ENCODE data around the gene ORM1.
"Not testable (repeated sequence)": the region's sequence is repeated elsewhere in the genome, so short reads cannot be mapped to it uniquely, and the experiment has no call there.

The ORM1 gene

DNA sequence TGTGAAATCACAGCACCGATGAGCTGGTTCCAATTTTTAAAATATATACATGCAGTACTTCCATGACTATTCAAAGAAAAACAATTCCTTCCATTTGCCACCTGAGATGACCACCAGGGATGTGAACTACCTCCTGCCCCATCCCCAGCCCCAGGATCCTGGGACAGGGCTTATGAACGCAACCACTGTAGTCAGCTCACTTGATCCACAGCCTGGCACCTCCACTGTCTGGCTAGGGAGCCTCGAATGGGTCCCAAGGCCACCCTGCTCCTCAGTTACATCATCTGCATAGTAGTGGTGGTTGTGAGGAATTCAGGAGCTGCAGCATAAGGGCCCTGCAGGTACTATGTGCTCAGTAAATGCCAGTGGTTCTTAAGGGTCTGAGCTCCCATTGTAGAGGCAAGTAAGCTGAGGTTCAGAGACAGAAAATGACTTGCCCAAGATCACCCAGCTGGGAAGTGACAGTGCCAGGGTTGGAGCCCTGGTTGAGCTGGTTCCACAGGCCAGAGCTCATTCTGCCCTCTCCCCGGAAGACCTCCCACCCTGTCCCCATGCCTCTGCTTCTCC lies 9.7 kb downstream of the ORM1 start:
- H3K4me2 ChIP-seq (ENCODE audit: low read length); H3K9ac ChIP-seq (ENCODE audit: low read depth, low read length); H3K9me3 ChIP-seq (replicated peaks; ENCODE audit: low read length); H3K4me1 ChIP-seq (ENCODE audit: control insufficient read depth, insufficient read depth, low read length); H3K4me3 ChIP-seq (ENCODE audit: low read length); H3K36me3 ChIP-seq (ENCODE audit: insufficient read depth, low read length): not testable (repeated sequence)
- H3K27me3 ChIP-seq (ENCODE audit: control insufficient read depth, insufficient read depth, low read length), result peaks cover 19% of the 10 kb centered on the region

DNA sequence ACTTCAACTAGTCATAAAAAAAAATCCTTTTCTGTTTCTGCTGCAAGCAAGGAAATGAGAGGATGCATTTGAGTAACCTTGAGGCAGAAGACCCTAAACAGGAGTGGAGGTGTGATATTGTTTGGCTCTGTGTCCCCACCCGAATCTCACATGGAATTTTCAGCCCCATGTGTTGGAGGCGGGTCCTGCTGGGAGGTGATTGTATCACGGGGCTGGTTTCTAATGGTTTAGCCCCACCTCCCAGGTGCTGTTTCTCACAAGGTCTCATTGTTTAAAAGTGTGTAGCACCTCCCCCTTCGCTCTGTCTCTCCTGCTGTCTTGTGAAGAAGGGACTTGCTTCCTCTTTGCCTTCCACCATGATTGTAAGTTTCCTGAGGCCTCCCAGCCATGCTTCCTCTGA lies 10.8 kb downstream of the ORM1 start:
- Histone ChIP-seq H3K27me3 (ENCODE audit: control insufficient read depth, insufficient read depth, low read length) (peaks cover 15% of the 10 kb centered on the region), H3K36me3 (ENCODE audit: insufficient read depth, low read length) (peaks cover 15% of the 10 kb centered on the region)
- H3K9me3 ChIP-seq (replicated peaks; ENCODE audit: low read length); H3K4me1 ChIP-seq (ENCODE audit: control insufficient read depth, insufficient read depth, low read length); H3K9ac ChIP-seq (ENCODE audit: low read depth, low read length); H3K4me3 ChIP-seq (ENCODE audit: low read length); H3K4me2 ChIP-seq (ENCODE audit: low read length): not testable (repeated sequence)

DNA sequence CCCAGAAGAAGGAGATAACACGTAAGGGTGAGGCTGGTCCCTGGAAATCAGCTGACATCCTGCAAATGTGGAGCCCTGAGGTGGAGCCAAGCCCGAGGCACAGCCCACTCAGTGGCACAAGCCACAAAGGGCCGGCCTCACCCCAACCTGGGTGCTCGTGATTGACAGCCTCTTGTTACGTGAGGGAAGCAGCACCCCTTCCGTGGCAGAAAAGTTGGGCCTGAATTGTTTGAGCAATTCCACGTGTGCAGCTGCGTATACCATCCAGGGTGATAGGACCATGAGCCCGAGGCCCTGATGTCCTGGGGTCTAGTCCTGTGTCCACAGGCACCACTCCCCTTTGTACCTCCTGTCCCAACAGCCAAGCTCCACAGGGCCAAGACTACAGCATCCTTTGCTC lies 11.6 kb downstream of the ORM1 start:
- Histone ChIP-seq H3K4me1 (ENCODE audit: control insufficient read depth, insufficient read depth, low read length) (no peaks in the 10 kb centered on the region), H3K9ac (ENCODE audit: low read depth, low read length) (no peak overlapping the region), H3K4me2 (ENCODE audit: low read length) (no peak overlapping the region), H3K9me3 (replicated peaks; ENCODE audit: low read length) (no peaks in the 10 kb centered on the region), H3K4me3 (ENCODE audit: low read length) (no peak overlapping the region), H3K36me3 (ENCODE audit: insufficient read depth, low read length) (peaks cover 18% of the 10 kb centered on the region), H3K27me3 (ENCODE audit: control insufficient read depth, insufficient read depth, low read length) (peaks cover 15% of the 10 kb centered on the region)

DNA sequence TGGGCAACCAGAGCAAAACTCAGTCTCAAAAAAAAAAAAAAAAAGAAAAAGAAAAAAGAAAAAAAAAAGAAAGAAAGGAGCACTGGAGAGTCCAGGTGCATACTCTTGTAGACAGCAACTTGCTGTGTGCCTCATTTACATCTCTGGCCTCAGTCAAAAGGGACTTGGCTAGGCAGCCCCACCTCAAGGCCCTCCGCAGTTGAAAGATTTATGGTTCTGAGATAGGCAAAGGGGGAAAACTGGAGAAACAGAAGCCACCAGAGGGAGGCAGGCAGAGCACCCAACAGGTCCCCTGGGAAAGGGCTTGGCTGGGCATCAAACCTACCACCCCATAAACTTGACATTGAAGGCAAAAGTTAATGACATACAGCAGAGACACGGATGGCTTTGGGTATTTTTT lies 12.8 kb downstream of the ORM1 start:
- H3K27me3 ChIP-seq (ENCODE audit: control insufficient read depth, insufficient read depth, low read length), result peaks cover 13% of the 10 kb centered on the region
- H3K4me2 ChIP-seq (ENCODE audit: low read length), result no peak overlapping the region
- H3K9ac ChIP-seq (ENCODE audit: low read depth, low read length), result no peak overlapping the region
- no peak overlapping the region for H3K4me3 ChIP-seq (ENCODE audit: low read length)
- H3K4me1 ChIP-seq (ENCODE audit: control insufficient read depth, insufficient read depth, low read length), result no peaks in the 10 kb centered on the region
- no peaks in the 10 kb centered on the region for H3K9me3 ChIP-seq (replicated peaks; ENCODE audit: low read length)
- H3K36me3 ChIP-seq (ENCODE audit: insufficient read depth, low read length), result peaks cover 24% of the 10 kb centered on the region

DNA sequence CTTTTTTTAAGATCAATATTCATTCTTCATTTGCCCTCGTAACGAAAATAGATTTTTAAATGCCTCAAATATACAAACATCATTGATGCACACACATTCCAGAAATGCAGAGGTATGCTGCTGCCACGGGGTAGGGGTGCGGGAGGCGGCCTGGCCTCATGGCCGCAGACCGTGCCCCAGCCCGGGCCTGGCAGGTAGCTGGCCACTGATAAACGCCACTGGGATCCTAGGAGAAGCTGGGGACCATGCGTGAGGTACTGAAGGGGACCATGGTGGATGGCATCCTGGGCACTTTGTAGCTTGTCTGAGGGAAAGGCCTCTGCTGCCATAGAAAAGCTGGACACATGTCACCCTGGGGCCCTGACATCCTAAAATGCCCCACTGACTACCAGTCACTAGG lies 13.3 kb downstream of the ORM1 start:
- peaks cover 25% of the 10 kb centered on the region for H3K36me3 ChIP-seq (ENCODE audit: insufficient read depth, low read length)
- no peak overlapping the region for H3K4me2 ChIP-seq (ENCODE audit: low read length)
- H3K4me3 ChIP-seq (ENCODE audit: low read length), result no peak overlapping the region
- H3K27me3 ChIP-seq (ENCODE audit: control insufficient read depth, insufficient read depth, low read length), result peaks cover 10% of the 10 kb centered on the region
- no peak overlapping the region for H3K9ac ChIP-seq (ENCODE audit: low read depth, low read length)
- no peaks in the 10 kb centered on the region for H3K9me3 ChIP-seq (replicated peaks; ENCODE audit: low read length)
- H3K4me1 ChIP-seq (ENCODE audit: control insufficient read depth, insufficient read depth, low read length), result no peaks in the 10 kb centered on the region

DNA sequence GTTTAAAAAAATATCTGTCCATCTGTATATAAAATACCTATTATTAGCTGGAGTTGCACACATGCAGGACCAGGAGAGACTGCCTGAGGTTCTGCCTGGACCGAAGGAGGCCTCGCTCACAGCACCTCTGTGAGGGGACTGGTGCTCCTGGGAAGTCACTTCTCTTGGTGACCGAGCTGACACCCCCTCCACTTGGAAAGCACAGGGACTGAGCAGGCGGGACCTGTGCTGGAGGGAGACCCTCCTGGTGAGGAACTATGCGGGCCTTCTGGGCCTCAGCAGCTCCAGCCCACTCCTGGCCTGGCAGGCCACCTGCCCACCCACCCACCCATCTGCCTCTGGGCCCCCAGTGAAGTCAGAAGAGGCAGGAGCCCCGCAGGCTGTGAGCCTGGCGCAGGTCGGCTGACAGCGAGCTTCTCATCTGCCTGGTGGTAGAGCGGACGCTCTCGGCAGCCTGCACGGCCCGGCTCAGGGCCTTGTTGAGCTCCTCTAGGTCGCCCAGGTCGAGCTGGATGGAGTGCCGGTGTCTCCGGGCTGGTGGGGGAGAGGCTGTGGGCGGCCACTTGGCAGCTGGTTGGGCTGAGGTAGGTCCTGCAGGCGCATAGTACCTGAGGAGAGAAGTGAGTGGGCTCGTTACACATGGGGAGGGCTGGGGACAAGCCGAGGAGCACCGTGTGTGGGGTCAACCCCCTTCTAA lies 13.9 kb downstream of the ORM1 start:
- Histone ChIP-seq H3K4me1 (ENCODE audit: control insufficient read depth, insufficient read depth, low read length) (no peaks in the 10 kb centered on the region), H3K4me2 (ENCODE audit: low read length) (no peak overlapping the region), H3K36me3 (ENCODE audit: insufficient read depth, low read length) (peaks cover 30% of the 10 kb centered on the region), H3K27me3 (ENCODE audit: control insufficient read depth, insufficient read depth, low read length) (peaks cover 7% of the 10 kb centered on the region), H3K9me3 (replicated peaks; ENCODE audit: low read length) (no peaks in the 10 kb centered on the region), H3K4me3 (ENCODE audit: low read length) (no peak overlapping the region), H3K9ac (ENCODE audit: low read depth, low read length) (no peak overlapping the region)

DNA sequence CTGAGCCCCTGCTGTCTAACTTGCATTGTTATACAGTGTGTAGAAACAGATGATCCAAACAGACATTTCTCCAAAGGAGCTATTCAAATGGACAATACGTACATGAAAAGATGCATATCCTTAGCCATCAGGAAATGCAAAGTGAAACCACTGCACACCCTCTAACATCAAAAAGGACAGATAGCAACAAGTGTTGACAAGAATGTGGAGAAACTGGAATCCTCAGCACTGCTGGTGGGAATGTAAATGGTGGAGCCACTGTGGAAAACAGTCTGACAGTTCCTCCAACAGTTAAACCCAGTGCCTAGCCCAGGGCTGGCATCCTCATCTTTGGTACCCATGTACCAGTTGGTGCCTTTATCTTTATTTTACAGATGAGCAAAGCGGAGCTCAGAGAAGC lies 15.3 kb downstream of the ORM1 start:
- H3K4me2 ChIP-seq (ENCODE audit: low read length), result no peak overlapping the region
- no peaks in the 10 kb centered on the region for H3K9me3 ChIP-seq (replicated peaks; ENCODE audit: low read length)
- no peaks in the 10 kb centered on the region for H3K4me1 ChIP-seq (ENCODE audit: control insufficient read depth, insufficient read depth, low read length)
- no peak overlapping the region for H3K9ac ChIP-seq (ENCODE audit: low read depth, low read length)
- no peaks in the 10 kb centered on the region for H3K27me3 ChIP-seq (ENCODE audit: control insufficient read depth, insufficient read depth, low read length)
- no peak overlapping the region for H3K4me3 ChIP-seq (ENCODE audit: low read length)
- peaks cover 33% of the 10 kb centered on the region for H3K36me3 ChIP-seq (ENCODE audit: insufficient read depth, low read length)

DNA sequence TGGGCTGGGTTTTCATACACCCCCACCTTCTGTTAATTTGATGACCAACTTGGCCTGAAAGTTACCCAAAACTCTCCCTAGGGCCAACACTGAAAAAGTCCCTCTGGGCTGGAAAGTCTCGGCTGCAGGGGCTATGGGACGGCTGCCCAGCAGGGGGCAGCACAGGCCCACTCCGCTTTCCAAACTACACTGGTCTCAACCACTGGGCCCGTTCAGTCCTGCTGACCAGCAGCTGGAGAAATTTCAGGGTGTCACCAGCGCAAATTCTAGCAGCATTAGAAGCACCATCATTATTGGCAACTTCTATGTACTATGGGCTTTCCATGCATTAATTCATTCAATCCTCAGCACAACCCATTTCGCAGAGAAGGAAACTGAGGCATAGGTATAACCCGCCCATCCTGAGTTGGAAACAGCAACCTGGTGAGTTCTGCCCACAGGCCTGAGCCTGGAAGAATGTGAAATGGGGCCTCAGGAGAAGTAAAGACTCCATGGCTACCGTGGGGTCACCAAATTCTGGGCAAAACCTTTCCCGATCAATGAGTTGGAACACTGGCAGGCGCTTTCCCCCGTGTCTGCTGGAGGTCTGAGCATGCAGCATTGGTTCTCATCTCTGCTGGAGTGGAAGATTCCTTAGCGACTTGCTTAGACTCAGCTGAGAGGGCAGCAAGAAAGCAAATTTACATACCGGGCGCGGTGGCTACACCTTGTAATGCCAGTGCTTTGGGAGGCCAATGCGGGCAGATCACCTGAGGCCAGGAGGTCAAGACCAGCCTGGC lies 16.4 kb downstream of the ORM1 start:
- Histone ChIP-seq H3K9me3 (replicated peaks; ENCODE audit: low read length) (no peaks in the 10 kb centered on the region), H3K4me3 (ENCODE audit: low read length) (no peak overlapping the region), H3K4me2 (ENCODE audit: low read length) (no peak overlapping the region), H3K27me3 (ENCODE audit: control insufficient read depth, insufficient read depth, low read length) (no peaks in the 10 kb centered on the region), H3K4me1 (ENCODE audit: control insufficient read depth, insufficient read depth, low read length) (no peaks in the 10 kb centered on the region), H3K9ac (ENCODE audit: low read depth, low read length) (no peak overlapping the region), H3K36me3 (ENCODE audit: insufficient read depth, low read length) (peaks cover 39% of the 10 kb centered on the region)

DNA sequence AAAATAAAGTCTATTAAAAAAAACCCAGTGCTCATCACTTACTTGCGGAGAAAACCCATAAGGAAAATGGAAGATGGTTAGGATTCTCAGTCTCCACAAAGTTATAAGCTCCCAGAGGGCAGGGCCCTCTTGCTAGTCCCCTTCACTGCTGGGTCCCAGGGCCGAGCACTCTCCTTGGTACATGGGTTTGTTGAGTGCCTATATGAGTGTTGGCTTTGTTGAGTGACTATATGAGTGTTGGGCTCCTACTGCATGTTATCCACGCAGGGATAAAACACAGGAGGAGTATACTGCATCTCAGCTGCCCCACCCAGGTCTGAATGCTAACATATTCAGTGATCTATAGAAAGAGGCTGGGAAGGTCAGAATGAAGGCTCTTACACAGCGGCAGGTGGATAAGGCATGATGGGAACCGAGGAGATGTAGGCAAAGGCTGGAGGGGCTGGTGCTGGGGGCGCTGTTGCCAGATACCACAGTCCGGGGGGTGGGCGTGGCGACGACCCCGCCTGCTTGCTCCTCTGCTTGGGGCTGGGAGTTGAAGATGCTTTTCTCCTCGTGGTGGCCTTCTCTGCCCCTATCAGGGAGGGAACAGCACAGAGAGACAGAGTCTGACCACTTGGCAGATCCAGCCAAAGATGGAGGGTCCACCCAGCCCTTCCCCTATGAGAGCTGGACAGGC lies 18.4 kb downstream of the ORM1 start:
- Histone ChIP-seq H3K4me3 (ENCODE audit: low read length) (no peak overlapping the region), H3K9me3 (replicated peaks; ENCODE audit: low read length) (no peaks in the 10 kb centered on the region), H3K4me2 (ENCODE audit: low read length) (no peak overlapping the region), H3K4me1 (ENCODE audit: control insufficient read depth, insufficient read depth, low read length) (no peaks in the 10 kb centered on the region), H3K9ac (ENCODE audit: low read depth, low read length) (no peak overlapping the region), H3K27me3 (ENCODE audit: control insufficient read depth, insufficient read depth, low read length) (no peaks in the 10 kb centered on the region), H3K36me3 (ENCODE audit: insufficient read depth, low read length) (peaks cover 52% of the 10 kb centered on the region)

DNA sequence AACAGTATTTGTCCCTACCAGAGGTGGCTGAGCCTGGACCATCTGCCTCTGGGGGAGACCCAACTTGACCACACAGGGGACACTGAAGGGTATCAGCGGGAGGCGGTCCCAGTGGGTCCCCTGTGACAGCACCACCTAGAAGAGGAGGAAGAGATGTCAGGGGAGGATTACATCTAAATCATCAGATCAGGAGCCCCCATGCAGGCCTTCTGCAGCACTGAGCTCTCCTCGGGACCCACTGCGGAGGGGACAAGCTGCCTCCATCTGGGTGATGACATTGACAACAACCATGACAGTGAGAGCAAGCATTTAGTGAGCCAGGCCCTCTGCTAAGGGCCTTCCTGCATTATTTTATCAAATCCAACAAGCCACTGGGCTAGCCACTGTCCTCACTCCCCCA lies 19.1 kb downstream of the ORM1 start:
- no peak overlapping the region for H3K4me3 ChIP-seq (ENCODE audit: low read length)
- H3K36me3 ChIP-seq (ENCODE audit: insufficient read depth, low read length), result peaks cover 54% of the 10 kb centered on the region
- no peak overlapping the region for H3K9ac ChIP-seq (ENCODE audit: low read depth, low read length)
- no peaks in the 10 kb centered on the region for H3K9me3 ChIP-seq (replicated peaks; ENCODE audit: low read length)
- H3K4me2 ChIP-seq (ENCODE audit: low read length), result no peak overlapping the region
- no peaks in the 10 kb centered on the region for H3K4me1 ChIP-seq (ENCODE audit: control insufficient read depth, insufficient read depth, low read length)
- H3K27me3 ChIP-seq (ENCODE audit: control insufficient read depth, insufficient read depth, low read length), result no peaks in the 10 kb centered on the region

DNA sequence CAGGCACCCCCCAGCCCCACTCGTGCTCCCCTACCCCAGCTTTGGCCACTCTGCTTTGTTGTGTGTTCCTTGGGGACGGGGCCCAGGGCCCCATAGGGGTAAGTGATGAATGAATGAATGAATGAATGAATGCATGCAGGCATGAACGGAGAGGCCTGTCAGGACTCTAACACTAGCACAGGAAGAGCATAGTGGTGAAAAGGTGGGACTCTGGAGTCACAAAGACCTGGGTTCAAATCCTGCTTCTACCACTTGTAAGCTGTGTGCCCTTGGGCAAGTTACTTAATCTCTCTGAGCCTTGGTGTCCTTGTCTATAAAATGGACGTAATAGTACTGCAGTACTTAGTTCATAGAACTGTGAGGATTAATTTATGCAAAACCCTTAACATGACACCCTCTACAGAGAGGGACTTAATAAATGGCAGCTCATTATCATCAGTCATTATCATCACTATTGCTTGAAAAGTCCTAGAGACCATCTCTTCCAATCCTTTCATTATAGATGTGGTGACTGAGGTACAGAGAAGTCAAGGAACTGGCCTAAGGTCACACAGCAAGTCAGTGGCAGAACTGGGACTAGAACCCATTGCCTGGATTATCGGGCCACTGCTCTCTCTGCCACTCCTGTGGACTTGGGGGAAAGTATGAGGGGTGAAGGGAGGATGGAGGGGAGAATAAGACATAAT lies 20.0 kb downstream of the ORM1 start:
- Histone ChIP-seq H3K4me2 (ENCODE audit: low read length) (no peak overlapping the region), H3K4me3 (ENCODE audit: low read length) (no peak overlapping the region), H3K36me3 (ENCODE audit: insufficient read depth, low read length) (peaks cover 56% of the 10 kb centered on the region), H3K9me3 (replicated peaks; ENCODE audit: low read length) (no peaks in the 10 kb centered on the region), H3K9ac (ENCODE audit: low read depth, low read length) (no peak overlapping the region), H3K27me3 (ENCODE audit: control insufficient read depth, insufficient read depth, low read length) (no peaks in the 10 kb centered on the region), H3K4me1 (ENCODE audit: control insufficient read depth, insufficient read depth, low read length) (no peaks in the 10 kb centered on the region)
